Transverse colon (tissue), 3 donors: Measurements from ENCODE around the gene CCR5AS.

Source experiments
- CTCF ChIP-seq, 5 experiments: fragments of 200-600 bp in 3 of 5; fragments of 450-650 bp in 2 of 5; sonication (generic) in 3 of 5; IDR thresholded peaks; 1 replicate in 2 of 5; 2 replicates in 3 of 5; pipeline ENCODE4 v1.5.1; 2016 to 2017; ENCODE audit warnings: antibody characterized with exemption in 5 of 5, inconsistent platforms in 3 of 5, mild to moderate bottlenecking in 2 of 5, moderate library complexity in 1 of 5
- POLR2A ChIP-seq: fragments of 450-650 bp; IDR thresholded peaks from one replicate; pipeline ENCODE4 v1.6.1; 2016; ENCODE audit warnings: antibody characterized with exemption, mild to moderate bottlenecking, moderate library complexity

GRCh38 chr3:46399557-46399956 is 7.3 kb downstream of the CCR5AS start:
- no peak for TF ChIP-seq CTCF (IDR thresholded peaks at IDR 0.05)
- TF ChIP-seq POLR2A = no peak
